ENCODE results near the gene KMT5B.

GRCh38 chr11:68212421-68213134 is 518 bp downstream of the KMT5B start:
- TF ChIP-seq GATA2 (IDR thresholded peaks at IDR 0.05; ENCODE audit: low read depth, low read length) (no peak), GATA3 (IDR thresholded peaks at IDR 0.05; ENCODE audit: low read depth, low read length) (no peak)
